GM21526 (cell line): ENCODE data around the gene SYT6.

Experiments
- ATAC-seq: cut with Tn5 transposase; IDR thresholded peaks from one replicate; pipeline ENCODE4 v1.9.1; 2021; ENCODE audit warnings: moderate library complexity; ENCODE audit not compliant: unreplicated experiment, low FRiP score

Gene SYT6

DNA sequence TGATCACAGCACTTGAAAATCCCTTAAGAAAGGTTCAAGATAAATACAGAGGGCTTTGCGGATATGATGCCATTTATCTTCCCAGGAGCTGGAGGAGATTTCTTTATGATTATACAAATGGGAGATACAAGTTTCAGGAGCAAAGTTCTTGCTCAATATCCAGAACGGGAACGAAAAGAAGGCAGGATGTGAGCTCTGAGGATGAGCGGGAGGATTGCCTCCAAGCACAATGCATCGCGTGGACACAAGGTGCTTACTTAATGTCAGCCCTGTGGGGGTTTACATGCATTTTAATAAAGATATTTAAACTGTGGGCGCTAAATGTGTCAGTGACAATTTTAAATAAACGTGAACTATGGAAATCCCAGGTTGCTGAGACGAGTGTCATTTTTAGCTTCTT lies 59.0 kb downstream of the SYT6 start:
- ATAC-seq, result no peak

DNA sequence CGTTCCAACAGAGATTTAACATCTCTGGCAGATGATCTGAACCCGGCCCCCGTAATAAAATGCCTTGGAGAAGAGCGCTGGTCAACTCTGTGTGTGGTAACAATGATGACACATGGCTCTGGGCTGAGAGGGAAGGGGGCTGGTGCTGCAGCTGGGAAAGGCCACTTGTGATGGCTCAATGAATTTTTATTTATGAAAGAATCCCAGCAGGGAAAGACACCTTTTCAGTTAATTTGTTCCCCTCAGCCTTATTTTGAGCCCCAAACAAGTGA lies 59.4 kb downstream of the SYT6 start:
- ATAC-seq, result no peak

- ATAC-seq, result no peak
These were observed 59.9 kb downstream of the SYT6 start for GRCh38 chr1:114093624-114094362.

GRCh38 chr1:114092186-114093062 lies 61.2 kb downstream of the SYT6 start:
- ATAC-seq, result no peak

GRCh38 chr1:114091711-114092110 lies 62.0 kb downstream of the SYT6 start:
- ATAC-seq, result no peak

GRCh38 chr1:114090738-114091505 lies 62.7 kb downstream of the SYT6 start:
- ATAC-seq, result no peak

GRCh38 chr1:114089502-114090138 lies 64.0 kb downstream of the SYT6 start:
- no peak for ATAC-seq

- ATAC-seq, result no peak
These were observed 65.0 kb downstream of the SYT6 start for GRCh38 chr1:114088392-114089299.

DNA sequence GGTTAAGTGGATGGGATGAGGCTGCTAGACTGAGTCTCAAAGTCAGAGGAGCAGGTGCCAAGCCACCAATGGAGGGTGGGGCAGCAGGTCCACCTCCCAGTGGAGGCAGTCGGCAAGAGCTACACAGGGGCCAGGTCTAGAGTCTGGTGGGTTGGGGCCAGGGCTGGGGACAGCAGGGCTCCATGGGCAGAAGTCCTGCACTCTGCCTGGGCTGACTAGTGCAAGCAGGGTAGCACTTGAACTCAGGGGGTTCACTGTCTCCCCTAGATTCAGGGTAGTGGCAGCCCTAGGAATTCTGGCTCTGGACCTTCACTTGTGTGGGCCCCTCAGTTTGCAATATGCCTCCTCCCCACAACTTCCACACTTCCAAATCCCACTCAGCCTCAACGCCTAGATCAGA lies 66.2 kb downstream of the SYT6 start:
- ATAC-seq, result no peak

- no peak for ATAC-seq
These were observed 66.9 kb downstream of the SYT6 start for GRCh38 chr1:114086601-114087368.

GRCh38 chr1:114082867-114083585 lies 70.6 kb downstream of the SYT6 start:
- ATAC-seq, result no peak

DNA sequence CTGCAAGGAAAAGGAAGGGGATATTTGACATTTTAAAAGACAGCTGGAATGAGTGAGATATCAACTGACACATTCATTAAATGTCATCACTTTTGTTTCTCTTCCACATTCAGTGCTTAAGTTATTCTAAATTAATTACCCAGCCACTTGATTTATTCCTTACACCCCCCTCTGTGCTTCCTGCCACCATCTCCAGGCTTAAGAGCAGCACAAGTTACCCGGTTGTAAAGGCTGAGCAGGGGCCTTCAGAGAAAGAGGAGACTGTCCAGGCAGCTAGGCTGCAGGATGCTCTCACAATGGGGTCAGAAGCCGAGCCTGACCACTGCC lies 71.4 kb downstream of the SYT6 start:
- no peak for ATAC-seq

DNA sequence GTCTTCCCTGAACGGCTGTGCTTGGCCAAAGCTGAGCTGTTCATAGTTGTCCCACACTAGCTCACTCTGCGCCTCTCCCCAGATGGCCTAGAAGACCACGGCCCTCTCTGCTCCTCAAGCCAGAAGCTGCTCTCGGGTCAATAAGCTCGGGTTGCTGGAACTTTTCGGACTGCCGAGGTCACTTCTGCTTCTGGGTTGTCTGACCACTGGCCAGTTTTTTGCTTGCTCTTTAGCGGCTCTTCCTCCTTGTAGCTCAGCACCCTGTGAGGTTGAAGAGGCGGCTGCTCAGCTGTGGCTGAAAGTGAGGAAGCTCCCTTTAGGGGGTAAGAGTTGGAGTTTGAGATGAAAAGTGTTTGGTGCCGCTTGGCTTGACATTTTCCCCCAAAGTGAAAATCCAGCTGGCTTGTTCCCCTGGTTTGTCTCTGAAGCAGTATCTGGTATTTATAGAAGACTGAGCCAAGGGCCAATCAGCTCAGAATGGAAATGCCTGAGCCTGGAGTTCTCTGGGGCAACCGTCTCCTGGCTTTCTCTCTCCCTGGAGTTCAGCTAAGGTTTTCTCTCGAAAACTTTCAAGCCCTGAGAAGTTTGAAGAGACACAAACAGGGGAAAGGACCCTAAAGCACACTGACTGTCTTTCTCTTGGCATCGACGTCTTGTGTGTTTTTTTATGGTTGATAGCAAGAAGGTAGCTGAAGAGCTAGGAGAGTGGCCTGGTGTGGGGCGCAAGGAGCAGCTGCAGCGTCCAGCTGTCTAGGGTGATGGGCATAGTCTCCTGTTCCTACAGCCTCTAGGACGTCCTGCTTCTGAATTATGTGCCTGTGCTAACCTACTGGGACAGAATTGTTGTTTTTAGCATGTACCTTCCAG lies 72.0 kb downstream of the SYT6 start:
- ATAC-seq, result no peak

DNA sequence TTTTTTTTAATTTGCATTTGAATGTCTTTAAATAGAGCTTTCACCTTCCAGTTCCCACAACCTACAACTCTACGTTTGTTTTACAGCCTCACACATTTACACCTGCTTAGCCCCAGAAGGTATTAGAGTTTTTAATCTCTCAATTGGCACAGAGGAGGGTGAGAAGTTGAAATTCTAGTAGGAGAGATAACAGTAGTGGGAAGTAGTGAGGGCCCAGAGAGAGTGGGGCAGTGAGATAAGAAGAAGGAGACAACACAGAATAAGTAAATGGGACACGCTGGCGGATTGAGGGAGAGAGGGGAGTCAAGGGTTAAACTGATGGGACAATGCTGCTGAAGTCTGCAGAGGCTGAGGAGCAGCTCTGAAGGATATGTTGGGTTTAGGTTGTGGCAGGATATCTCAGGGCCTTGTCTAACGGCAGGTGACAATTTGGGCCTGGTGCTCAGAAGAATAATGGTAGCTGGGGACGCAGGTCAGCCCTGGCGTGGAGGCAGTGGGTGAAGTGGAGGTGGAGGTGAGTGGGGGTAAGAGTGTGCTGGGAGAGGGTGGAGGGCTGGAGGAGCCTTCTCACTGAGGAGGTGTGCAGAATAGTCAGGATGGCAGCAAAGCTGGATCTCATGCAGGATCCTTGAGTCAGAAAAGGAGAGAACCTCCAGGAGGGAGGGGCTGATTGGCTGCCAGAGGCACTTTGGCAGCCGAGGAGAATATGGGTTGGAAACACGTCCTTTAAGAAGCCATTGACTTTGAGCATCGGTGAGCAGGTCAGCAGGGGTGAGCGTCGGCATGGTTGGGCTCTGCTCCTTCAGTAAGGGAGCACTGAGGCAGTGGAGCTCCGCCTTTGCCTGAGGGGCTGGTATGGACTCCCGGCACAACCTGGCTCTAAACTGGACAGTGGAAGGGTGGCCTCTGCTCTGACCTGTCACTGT lies 72.9 kb downstream of the SYT6 start:
- ATAC-seq, result no peak

DNA sequence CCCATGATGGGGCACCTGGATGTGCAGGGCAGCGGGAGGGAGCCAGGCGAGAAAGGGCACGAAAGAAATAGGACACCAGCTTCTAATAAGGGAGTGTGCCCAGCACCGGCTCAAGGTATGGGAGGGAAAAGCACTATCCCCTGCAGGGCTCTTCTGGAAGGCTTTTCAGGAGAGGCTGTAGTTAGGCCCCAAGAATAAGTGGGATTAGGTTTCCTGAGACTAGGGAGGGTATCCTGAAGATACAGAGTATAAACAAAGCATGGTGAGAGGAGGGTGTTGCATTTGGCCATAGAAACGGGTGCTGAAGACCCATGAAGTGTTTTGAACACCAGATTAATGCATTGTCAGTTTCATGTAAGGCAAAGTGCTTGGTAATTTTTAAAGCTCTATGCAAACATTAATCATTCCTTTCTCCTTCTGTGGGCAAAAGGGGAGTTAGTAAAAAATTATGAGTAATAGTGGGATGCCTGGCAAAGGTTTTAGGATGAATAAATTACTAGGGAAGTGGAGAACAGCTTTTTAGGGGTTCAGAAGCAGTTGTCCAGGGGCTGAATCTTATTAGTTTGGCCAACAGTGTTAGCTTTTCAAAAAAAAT lies 74.0 kb downstream of the SYT6 start:
- no peak for ATAC-seq

DNA sequence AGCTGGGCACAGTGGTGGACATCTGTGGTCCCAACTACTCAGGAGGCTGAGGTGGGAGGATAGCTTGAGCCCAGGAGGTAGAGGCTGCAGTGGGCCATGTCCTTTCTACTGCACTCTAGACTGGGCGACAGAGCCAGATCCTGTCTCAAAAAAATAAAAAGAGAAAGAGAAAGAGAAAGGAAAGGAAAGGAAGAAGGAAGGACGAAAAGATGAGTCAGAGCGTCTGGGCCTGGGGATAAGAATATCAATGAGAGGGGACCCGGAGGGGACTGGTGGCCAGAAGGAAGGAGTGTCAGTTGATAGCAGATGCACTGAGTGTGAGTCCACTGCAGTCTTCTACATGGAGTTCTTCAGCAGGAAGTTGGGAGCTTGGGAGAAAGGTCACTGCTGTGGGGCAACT lies 75.6 kb downstream of the SYT6 start:
- no peak for ATAC-seq
